HG03045 (cell line): Measurements from ENCODE around the gene ZNF106.

Source experiments
- ATAC-seq: cut with Tn5 transposase; IDR thresholded peaks from one replicate; pipeline ENCODE4 v1.9.1; 2021; ENCODE audit warnings: mild to moderate bottlenecking, moderate library complexity; ENCODE audit not compliant: unreplicated experiment

Gene ZNF106

DNA sequence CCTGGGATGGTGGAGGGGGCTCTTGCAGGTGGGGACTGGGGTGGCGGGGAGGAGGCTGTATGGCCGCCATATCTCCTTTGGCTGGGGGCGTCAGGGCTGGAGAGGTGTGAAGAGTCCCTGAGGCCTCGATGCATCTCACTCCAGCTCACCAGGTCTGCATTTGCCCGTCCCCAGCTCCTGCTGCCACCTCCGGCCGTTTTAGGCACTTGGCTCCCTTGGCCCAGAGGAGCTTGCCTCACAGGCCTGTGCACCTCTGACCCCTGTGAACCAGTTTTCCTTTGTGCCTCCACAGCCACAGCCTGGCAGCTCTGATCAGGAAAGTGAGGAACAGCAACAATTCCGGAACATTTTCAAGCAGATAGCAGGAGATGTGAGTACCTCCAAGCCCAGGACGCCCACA lies 81.9 kb downstream of the ZNF106 start:
- ATAC-seq = no peak

DNA sequence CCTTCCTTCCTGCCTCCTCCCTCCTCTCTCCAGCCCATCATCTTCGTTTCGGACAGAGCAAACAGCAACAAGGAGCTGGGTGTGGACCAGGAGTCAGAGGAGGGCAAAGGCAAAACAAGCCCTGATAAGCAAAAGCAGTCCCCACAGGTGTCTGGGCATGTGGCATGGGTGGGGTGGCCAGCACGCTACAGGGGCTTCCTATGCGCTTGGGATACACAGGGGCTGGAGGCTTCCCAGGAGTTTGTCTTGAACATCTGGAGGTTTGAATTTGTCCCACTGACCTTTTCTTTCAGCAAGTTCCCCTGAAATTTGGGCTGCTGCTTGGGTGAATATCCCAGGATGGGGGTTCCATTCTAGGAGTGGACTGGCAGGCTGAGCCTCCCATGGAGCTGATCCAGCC lies 82.8 kb downstream of the ZNF106 start:
- ATAC-seq = no peak

DNA sequence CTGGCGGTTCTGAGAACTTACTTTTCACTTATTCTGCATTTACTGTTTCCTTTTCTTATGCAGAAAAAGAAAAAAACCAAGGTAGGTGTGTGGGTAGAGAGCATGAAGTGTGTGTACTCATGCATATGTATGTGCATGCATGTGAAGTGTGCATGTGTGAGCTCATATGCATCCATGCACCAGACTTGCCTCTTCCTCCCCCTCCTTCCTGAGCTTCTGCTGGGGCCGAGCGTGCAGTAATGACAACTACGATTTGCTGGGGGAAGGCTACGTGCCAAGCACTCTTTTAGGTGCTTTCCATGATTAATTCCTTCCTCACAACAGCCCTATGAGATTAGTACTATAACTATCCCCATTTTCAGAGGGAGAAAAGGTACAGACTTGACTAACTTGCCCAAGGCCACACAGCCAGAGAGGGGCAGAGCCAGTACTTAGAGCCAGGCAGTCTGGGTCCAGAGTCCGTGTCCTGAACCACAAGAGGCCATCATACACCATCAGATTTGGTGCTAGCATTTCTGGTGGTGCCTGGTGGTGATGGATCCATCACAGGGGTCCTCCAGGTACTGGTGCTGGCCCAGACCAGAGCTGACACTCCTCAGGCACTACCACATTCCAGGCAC lies 85.0 kb downstream of the ZNF106 start:
- no peak for ATAC-seq

DNA sequence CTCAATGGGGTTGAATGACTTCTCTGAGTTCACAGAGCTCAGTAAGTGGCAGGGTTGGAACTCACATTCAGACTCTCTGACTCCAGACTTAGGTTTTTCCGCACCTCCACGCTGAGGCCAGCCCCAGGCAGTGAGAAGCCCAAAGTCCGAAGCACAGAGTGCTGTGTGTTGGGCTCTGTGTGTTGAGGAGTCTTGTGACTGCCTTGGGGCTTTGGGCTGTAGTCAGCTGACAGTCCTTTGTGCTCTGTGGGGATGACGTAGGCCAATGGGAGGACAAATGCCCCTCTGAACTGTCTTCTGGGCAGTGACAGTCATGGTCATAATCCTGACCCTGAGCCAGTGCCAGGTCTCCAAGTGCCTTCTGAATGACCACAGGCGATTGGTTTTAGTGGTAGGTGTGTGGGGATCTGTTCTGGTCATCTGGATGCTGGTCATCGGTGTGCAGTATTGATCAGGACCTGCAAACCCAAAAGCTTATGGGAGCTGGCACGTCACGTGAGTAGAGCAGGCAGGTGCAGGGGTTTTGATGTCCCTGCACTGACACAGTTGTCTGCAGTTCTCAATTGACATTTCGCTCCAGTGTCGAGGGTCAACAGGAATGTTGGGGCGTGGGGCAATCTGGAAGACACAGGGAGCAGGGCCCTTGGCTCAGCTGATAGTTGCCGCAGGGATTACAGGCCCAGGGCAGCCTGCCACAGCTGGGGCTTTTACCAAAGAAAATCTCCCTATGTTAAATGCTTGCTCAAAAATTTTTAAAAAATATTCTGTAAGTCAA lies 86.3 kb downstream of the ZNF106 start:
- no peak for ATAC-seq

DNA sequence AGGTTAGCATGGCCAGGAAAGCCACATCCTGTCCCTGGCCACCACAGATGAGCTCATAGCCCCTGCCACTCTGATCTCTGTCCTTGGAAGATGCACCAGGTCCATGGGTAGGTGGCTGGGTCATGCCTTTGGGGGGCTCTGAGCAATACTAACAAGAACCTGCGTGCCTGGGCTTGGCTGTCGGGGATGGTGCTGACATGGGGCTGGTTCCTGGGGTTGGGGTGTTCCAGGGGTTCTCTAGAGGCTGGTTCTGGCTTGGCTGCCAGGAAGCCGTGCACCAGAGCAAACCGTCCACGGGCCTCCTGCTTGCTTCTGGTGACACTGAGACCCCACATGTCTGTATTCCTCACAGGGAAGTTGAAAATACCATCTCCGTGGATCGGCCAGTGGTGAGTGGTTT lies 87.6 kb downstream of the ZNF106 start:
- ATAC-seq = no peak

DNA sequence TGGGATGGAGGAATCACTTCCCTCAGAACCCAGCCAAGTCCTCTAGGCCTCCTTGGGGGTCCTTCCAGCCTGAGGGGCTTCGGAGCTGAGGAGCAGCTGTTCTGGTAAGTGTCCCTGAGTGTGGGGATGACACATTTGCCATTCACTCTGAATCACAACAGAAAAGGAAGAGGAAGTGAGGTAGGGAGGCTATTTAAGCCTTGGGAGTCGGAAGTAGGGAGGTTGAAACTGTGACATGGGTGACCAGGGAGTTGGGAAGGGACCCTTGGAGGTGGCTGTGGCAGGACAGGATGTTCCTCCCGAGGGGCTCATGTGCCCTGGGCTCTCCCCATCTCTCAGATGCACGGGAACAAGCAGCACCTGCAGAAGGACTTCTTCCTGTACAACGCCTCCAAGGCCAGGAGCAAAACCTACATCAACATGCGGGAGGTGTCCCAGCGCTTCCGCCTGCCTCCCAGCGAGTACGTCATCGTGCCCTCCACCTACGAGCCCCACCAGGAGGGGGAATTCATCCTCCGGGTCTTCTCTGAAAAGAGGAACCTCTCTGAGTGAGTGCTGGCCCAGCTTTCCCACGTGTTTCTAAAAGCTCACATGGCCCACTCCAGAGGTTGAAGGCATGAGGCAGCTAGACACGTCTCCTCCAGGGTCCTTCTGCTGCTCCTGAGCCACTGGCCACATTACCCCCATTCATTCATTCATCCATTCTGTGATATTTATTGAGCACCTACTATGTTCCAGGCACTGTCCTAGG lies 88.3 kb downstream of the ZNF106 start:
- no peak for ATAC-seq

DNA sequence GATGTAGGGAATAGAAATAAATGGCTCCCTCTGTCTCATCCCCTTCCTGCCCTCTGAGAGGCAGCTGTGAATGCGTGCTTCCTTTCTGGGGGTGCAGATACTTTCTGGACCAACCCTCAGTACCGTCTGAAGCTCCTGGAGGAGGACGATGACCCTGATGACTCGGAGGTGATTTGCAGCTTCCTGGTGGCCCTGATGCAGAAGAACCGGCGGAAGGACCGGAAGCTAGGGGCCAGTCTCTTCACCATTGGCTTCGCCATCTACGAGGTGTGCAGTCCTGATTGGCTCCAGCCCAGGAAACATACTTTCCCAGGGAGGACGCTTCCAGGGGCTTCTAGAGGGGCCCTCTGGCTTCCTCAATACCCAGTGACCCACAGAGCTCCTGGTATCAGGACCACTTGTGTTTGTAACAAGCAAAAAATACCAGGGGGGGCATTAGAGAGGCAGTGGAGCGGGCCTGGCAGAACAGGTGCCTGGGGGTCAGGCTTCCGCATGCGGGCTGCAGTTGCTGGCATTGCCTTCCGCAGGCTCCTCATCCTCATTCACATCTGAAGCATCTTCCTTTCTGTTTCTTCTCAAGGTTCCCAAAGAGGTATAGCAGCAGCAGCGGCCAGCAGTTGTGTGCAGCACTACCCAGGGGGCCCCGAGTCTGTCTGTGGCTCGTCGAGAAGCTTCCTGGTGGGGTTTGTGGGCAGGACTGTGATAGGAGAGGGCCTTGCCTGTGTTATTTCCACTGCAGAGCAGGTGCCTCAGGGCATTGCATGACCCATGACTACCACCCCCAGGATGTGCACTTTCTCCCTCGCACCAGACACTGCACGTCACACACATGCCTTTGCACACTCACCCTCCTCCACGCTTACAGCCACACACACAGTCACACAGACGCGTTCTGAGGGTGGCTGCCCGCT lies 89.1 kb downstream of the ZNF106 start:
- ATAC-seq = no peak

DNA sequence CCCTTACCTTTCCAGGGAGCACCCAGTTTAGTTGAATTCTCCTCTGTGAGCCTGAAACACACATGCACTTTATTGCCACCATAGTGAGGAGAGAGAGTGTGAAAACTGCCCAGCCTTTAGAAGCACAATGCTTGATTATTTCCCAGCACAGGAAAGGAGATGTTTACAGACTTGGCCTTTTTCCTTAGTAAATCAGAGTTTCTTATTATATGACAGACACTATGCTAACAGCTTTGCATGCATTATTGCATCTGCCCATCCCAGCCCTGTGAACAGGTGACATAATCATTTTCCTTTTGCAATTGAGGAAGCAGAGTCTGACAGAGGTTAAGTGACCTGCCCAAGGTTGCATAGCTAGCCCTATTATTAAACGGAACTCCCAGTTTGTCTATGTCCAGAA lies 95.1 kb downstream of the ZNF106 start:
- ATAC-seq = no peak

DNA sequence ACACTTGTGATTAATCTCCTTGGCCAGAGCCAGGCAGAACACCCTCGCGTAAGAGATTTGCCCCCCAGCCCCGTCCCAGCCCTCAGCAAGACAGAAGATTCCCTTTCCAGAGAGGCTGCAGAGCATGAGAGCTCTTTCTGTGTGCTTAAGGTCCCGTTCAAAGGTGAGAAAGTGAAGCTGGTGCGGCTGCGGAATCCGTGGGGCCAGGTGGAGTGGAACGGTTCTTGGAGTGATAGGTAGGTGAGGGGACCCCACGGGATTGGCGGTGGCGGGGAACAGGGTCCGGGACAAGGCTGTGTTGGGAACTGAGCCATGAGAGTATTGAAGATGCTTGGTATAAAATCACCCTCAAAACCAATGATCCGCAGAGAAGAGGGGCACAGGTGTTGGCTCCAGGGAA lies 96.8 kb downstream of the ZNF106 start:
- ATAC-seq = no peak

DNA sequence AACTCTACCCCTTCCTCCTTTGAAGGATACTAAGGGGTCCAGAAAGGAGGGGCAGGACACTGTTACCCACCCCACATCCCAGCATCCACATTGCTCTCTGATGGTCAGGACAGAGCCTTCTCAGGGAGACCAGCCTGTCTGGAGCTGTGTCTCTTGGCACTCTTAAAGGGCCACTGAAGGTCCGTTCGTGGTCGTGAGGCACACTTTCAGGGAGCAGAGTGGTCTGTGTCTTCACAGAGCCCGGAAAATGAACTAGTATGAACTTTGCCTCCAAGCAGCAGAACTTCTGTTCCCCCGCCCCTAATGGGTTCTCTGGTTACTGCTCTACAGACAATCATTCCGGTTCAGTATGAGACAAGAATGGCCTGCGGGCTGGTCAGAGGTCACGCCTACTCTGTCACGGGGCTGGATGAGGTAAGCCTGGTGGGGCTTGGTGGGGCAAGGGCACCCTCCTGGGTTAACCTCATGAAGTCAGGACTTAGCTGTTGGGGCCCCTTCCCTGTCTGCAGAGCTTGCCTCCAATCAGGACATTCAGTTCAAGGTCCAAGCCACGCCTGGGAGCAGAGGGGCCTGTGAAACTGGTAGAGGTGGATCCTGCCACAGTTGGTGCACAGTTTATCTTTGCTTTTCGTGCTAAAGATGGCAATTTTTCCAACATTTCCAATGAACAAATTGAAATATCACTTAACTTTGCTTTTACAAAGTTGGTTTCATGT lies 98.5 kb downstream of the ZNF106 start:
- no peak for ATAC-seq

DNA sequence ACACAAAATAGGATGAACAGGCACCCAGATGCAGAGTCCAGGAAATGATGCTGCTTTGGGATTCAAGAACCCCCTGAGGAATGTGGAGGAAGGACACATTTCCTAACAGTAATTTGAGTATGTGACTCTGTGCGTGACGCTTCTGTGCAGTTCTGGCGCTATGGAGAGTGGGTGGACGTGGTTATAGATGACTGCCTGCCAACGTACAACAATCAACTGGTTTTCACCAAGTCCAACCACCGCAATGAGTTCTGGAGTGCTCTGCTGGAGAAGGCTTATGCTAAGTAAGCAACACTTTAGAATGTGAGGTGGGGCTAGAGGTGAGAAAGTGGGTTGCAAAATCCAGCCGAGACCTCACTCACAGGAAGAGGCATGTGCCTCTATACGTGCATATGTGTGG lies 103.3 kb downstream of the ZNF106 start:
- ATAC-seq = no peak

DNA sequence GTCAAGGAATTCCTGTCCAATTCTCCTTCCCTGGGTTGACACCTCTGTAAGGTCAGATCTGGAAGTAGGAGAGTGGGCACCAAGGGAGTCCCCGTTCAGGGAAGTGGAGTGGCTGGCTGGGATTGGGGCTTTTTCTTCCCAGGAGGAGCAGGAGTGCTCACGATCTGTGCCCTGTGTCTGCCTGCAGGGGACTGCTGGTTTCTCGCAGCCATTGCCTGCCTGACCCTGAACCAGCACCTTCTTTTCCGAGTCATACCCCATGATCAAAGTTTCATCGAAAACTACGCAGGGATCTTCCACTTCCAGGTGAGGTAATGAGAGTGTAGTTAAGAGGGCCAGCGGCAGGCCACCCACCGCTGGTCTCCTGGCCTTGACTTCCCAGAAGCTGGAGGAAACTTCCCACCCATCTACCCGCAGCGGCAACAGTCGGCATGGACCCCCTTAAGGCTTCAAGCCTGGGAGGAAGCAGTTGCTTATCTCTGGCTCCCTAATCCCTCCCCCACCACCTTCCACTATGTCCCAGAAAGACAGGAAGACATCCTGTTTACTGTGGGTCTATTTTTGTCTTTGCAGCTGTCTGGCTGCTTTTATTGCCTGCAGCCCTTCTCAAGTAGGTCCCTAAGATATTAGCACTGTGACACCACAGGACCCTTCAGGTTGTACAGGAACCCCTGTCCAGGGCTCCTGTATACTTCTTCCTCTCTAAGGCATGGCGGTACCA lies 104.8 kb downstream of the ZNF106 start:
- no peak for ATAC-seq

DNA sequence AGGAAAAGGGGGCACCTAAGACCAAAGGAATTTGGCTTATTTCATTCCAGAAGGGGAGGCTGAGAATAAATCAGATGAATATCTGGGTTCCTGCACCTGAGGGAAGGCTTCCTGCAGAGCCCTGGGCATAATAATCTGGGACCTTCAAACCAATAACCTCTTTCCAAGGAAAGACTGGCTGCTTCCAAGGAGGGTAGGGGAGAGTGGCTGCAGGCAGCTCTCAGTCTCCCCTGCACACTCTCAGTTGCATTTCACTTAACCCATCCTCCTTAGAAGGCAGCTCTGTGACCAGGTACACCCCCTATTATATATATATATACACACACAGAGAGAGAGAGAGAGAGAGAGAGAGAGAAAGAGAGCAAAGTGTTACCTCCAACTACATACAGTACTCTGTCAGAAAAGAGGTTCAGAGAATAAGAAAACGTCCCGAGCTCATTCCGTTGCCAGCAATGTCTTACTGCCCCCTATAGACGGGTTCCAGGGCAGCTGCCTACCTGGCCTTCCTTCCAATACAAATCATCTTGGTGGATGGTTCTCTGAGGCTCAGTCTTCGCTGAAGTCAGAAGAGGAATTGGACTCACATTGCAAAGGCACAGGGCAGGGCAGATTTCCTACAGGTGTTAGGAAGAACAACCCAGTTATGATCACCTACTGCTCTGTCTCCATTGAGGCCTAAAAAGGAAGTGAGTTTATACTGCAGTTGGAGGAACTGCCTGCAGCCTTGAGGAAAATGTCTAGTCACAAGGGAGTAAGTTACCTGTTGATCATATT lies 105.5 kb downstream of the ZNF106 start:
- ATAC-seq = no peak

DNA sequence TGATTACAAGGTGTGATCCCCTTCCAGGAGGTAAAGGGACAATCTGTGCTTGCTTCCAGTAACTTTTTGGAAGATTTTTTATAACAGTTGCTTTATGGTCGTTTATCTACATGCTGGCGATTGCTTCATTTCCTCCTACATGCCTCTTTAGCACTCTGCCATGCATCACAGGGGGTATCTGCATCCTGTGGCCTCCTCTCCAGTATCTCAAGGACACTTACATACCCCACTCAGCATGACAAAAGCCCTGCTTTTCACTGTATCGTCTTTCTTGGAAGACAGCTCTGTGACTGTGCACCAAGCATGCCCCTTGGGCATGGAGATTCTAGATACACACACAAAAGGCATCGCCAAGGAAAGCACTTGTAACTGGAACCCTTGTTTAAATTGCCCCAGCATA lies 106.3 kb downstream of the ZNF106 start:
- no peak for ATAC-seq

DNA sequence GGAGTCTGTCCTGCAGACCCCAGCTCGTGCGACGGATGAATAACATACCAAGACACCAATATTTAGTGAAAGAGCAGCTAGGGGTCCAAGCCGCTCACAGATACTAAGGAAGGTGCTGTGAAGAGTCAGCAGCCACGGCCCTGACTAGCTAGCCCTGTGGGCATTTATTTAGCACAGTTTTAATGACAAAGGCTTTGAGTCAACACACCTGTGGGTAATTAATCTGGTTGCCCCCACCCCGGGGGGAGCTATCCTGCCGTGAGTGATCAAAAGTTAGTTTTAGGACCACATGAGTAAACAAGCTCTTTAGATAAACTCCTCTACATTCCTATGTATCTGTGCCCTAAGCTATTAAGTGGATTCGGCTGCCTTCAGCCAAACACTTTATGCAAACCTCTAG lies 112.9 kb downstream of the ZNF106 start:
- ATAC-seq = no peak

DNA sequence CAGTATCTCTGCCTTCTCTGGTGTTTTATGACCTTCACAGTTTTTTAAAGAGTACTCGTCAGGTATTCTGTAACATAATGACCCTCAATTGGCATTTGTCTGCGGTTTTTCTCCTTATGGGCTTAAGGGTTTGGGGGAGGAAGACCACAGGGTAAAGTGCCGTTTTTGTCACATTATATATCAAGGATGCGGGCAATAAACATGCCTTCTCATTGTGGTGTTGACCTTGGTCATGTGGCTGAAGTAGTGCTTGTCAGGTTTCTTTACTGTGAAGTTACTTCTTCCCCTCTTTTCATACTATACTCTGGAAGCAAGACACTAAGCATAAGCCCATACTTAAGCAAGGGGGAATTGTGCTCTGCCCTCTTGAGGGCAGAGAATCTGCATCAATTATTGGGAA lies 115.0 kb downstream of the ZNF106 start:
- no peak for ATAC-seq

DNA sequence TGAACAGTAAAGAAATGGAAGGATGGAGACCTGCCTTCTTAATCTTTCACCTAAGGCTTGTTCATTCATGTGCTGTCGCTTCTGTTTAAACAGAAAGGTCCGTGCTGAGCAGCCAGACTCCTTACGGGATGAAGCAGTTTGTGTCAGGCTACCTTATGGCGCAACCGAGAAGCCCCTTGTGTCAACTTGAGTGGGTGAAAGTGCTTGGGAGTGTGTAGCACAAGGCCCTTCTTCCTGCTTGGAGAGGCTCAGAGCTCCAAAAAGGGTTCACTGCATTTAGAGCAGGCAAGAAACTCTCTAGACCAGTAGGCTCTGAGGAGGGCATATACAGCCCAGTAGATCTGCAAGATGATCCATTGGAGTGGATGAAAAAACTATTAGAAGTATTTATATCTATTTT lies 115.7 kb downstream of the ZNF106 start:
- ATAC-seq = no peak

DNA sequence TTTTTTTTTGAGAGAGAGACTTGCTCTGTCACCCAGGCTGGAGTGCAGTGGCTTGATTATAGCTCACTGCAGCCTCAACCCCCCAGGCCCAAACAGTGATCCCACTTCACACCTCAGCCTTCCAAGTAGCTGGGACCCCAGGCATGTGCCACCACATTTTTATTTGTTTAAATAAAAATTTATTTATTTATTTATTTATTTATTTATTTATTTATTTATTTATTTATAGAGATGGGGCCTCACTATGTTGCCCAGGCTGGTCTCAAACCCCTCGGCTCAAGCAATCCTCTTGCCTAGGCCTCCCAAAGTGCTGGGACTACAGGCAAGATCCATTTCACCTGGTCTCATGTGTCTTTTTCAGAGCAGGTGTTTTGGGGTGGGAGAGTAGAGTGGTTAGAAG lies 116.1 kb downstream of the ZNF106 start:
- no peak for ATAC-seq

DNA sequence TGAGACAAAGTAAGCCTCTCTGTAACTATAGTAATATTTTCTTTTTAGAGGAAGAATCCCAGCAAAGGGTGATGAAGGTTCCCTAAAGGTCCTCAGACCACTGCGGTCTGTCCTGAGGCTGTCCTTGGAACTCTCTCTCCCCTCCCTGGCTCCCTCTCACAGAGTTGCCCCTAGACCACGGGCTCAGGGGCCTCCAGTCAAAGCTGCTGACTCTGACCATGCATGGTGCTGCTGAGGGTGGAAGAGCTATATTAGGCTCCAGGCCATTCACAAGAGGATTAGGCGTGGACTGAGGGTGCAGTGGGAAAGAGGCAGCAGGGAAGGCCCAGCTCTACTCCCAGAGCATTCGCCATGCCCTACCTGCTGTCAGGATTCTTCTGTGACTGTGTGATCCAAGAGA lies 117.0 kb downstream of the ZNF106 start:
- no peak for ATAC-seq
